Cardiac fibroblast (primary cell): ENCODE measurements around the gene BBX.
"Not testable (repeated sequence)": the region's sequence is repeated elsewhere in the genome, so short reads cannot be mapped to it uniquely, and the experiment has no call there.

ENCODE experiments used
- DNase-seq, 2 donors: peaks; one replicate each; pipeline versions ENCODE4 v3.0.0 to v3.0.0-alpha.2; 2010; ENCODE audit warnings: low read depth in 2 of 2
- H3K4me3 ChIP-seq, 2 donors: replicated peaks in 1 of 2; 1 replicate in 1 of 2; 2 replicates in 1 of 2; pipeline ENCODE4 v1.5.1; 2011; ENCODE audit warnings: low read depth in 2 of 2, low read length in 2 of 2, mild to moderate bottlenecking in 2 of 2, moderate library complexity in 1 of 2
- CTCF ChIP-seq: IDR thresholded peaks from one replicate; pipeline ENCODE4 v1.5.1; 2011; ENCODE audit warnings: low read depth, mild to moderate bottlenecking, low read length, inconsistent platforms

Gene BBX

GRCh38 chr3:107829185-107829584 is 306.4 kb downstream of the BBX start:
- no peak overlapping the region for H3K4me3 ChIP-seq
- no peak for DNase-seq
- TF ChIP-seq CTCF: no peak

GRCh38 chr3:107831590-107831989 is 308.8 kb downstream of the BBX start:
- TF ChIP-seq CTCF: no peak
- H3K4me3 ChIP-seq: no peak overlapping the region
- no peak for DNase-seq

DNA sequence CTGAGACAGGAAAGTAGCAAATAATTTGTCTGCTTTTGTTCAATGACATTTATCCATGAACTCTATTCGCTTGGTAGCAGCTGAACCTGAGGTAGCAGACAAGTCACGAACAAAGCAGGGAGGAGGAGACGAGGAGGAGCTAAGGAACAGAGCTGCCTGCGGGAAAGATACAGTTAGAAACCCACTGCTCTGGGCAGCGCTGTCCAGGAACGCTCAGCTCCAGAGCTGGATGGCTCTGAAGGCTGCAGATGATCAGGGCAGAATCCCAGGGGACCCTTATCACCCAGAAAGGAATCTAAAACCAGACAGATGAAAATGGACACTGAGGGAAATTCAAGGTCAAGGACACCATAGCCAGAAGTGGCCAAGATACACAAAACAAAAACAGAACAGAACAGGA is 310.3 kb downstream of the BBX start:
- H3K4me3 ChIP-seq: no peak overlapping the region
- DNase-seq: peak in 1 of 2 donors; percentile 18
- TF ChIP-seq CTCF: no peak

DNA sequence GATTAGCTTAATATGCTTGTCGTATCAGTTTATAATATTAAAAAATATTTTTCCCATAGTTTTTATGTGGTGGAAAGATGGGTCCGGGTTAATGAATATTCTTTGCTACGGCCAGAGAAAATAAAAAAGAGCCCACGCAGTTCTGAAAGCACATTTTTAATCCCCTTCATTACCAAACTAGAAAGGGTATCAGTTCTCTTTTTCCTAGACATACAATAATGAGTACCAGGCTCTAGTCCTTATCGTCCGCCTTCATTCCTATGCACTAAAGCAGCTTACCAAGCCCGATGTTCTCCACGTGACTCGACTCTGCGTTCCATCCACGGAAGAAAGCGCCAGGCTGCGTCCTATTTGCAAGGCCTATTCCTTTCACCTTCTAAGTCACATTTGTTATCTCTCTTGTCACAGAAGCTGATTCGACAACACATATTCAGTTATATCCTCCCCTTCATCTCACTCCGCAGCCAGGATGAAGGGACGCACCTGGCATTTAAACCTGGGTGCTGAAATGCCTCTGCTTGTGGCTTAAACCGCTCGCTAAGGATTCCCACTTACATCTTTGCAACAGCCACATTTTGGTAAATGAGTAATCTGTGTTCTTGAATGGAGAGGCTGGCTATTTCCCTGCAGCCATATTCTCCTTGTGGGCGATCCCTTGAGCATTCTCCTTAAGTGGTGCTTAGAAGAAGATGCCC is 311.1 kb downstream of the BBX start:
- no peak for TF ChIP-seq CTCF
- H3K4me3 ChIP-seq: no peak overlapping the region
- no peak for DNase-seq

- H3K4me3 ChIP-seq, DNase-seq: not testable (repeated sequence)
Measured at GRCh38 chr3:107835001-107835400, 312.2 kb downstream of the BBX start.

GRCh38 chr3:107837895-107838612 is 315.3 kb downstream of the BBX start:
- H3K4me3 ChIP-seq: no peak overlapping the region
- DNase-seq: no peak
- no peak for TF ChIP-seq CTCF

- no peak overlapping the region for H3K4me3 ChIP-seq
- DNase-seq: no peak
- TF ChIP-seq CTCF: no peak
Measured at GRCh38 chr3:107841831-107842230, 319.1 kb downstream of the BBX start.
